Fibroblast of villous mesenchyme (primary cell): ENCODE results near the gene ROBO2. TPM values are rescaled to one million over a fixed set of nuclear protein-coding genes. Genes with fewer than 3 reads are reported as not detected.

Source experiments
- DNase-seq: peaks from one replicate; pipeline ENCODE4 v3.0.0-alpha.2; 2010; ENCODE audit warnings: low read depth
- H3K4me3 ChIP-seq: 2 replicates; pipeline ENCODE4 v1.5.1; 2011; ENCODE audit warnings: low read depth, mild to moderate bottlenecking, low read length
- total RNA-seq: library from RNA; depleted of rRNA; stranded (reverse); fragments of >200 nt; gene quantifications from 2 replicates; pipeline ENCODE4 v1.2.3, GENCODE V29; 2012
- TF ChIP-seq, protein P1 (sequence below): IDR thresholded peaks from 2 replicates; pipeline ENCODE4 v1.5.1; 2012; ENCODE audit warnings: low read depth, mild to moderate bottlenecking, low read length; ENCODE audit not compliant: insufficient read depth

ROBO2 gene
- total RNA-seq, 1 donor, result 3.0 TPM

DNA sequence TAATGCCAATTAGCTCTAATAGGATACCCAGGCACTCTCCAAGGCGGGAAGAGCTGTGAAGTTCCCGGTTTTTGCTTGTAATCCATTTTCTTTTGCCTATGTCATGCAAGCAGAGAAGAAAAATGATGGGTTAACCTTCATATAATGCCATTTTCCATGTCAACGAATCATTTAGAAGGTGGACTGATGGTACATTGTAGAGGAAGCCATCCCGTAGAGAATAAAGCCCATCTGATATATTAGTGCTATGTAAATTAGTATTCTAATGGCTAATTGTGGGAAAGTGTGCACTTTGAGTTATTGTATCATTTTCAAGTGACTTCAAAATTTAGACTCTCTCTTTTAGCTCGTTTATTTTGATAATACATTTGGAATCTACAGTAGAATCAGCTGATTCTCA, 509.1 kb downstream of the ROBO2 start:
- no peak overlapping the region for H3K4me3 ChIP-seq
- TF ChIP-seq, protein P1, sequence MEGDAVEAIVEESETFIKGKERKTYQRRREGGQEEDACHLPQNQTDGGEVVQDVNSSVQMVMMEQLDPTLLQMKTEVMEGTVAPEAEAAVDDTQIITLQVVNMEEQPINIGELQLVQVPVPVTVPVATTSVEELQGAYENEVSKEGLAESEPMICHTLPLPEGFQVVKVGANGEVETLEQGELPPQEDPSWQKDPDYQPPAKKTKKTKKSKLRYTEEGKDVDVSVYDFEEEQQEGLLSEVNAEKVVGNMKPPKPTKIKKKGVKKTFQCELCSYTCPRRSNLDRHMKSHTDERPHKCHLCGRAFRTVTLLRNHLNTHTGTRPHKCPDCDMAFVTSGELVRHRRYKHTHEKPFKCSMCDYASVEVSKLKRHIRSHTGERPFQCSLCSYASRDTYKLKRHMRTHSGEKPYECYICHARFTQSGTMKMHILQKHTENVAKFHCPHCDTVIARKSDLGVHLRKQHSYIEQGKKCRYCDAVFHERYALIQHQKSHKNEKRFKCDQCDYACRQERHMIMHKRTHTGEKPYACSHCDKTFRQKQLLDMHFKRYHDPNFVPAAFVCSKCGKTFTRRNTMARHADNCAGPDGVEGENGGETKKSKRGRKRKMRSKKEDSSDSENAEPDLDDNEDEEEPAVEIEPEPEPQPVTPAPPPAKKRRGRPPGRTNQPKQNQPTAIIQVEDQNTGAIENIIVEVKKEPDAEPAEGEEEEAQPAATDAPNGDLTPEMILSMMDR, result no peak
- no peak for DNase-seq

DNA sequence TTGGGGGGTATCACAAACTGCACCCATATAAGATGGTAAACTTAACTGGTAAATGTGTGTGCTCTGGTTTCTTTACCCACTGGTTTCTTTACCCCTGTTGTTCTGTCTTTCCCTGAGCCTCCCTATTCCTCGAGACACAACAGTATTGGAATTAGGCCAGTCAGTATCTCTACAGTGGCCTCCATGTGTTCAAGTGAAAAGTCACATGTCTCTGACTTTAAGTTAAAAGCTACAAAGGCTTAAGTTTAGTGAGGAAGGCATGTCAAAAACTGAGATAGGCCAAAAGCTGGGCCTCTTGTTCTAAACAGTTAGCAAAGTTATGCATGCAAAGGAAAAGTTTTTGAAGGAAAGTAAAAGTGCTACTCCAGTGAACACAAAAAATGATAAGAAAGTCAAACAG, 513.3 kb downstream of the ROBO2 start:
- TF ChIP-seq, protein P1, result no peak
- no peak for DNase-seq

DNA sequence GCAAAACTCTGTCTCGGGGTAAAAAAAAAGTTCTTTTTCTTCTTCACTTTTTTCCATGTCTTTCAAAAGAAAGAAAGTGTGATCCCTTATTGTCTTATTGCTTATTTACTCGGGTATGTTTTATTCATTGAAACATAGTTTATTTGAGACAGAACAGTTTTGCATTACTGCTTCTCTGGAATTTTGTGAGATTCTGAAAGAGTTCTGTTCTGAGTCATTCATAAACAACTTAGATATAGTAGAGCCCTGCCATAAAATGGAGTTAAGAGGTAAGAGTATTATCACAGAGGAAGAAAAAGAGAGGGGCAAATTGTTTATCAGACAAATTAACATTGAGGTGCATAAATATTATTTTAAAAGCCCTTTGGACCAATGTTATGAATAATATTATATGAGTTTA, 522.2 kb downstream of the ROBO2 start:
- DNase-seq, result no peak
- no peak overlapping the region for H3K4me3 ChIP-seq
- TF ChIP-seq, protein P1, result no peak

More for the DNA sequence above, 513.3 kb downstream of the ROBO2 start:
- H3K4me3 ChIP-seq, result no peak overlapping the region

DNA sequence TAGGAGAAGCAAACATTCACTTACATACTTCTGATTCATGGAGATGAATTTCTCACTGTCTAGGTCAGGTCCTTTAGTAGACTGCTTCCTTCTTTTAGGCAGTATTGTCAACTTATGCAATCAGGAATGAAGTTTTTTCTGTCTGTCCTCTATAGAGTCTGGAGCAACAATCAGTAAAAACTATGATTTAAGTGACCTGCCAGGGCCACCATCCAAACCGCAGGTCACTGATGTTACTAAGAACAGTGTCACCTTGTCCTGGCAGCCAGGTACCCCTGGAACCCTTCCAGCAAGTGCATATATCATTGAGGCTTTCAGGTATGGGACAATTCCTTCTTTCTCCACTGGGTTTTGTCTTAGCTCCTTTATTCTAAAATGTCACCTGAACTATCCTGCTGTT, 523.1 kb downstream of the ROBO2 start:
- TF ChIP-seq, protein P1, result no peak
- no peak overlapping the region for H3K4me3 ChIP-seq
- no peak for DNase-seq

DNA sequence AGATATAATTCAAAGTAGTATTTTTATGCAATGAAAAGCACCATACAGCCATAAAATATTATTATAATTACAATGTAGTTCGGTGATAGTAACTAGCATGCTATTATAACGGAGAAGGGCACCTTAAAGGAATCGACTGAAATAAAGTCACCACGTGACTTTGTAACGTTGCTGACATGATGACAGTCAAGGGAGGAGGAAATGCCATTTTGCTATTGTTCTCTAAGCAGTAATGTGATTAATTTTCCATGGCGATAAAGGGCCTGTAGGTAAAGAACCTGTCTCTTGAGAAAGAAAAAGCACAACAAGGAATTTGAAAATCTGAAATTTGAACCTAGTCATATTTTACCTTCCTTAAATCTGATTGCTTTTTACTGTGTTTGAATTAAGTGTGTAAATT, 526.2 kb downstream of the ROBO2 start:
- H3K4me3 ChIP-seq, result no peak overlapping the region
- TF ChIP-seq, protein P1, result no peak
- no peak for DNase-seq

DNA sequence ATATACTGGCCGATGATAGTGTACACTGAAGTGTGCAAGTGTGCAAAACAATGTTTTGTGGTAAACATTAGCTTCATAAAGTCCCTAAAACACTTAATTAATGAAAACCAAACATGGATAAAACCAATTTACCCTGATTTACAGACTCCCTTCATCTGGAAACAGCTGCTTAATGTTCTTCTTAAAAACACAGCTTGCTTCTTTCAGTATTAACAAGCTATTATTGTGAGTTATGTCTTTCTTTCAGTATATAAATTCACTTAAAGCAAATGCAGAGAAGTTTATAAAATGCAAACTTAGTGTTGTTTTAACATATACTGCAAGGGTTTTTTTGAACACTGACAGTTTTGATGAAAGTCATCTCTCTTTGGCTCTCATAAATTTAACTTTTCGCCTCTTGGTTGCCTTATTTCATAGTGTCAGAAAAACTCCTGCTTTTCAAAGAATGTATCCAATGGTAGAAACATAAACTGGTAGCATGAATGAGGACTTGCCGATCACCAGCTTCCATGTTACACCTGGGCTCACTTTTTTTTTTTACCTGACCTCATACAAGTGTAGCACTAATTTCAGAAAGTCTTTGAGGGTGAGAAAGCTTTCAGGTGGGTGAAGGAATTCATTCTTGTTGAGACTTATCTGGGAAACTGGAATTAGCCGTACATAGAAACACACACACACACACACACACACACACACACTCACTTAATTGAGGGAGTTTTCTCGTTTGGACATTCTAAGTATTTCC, 532.2 kb downstream of the ROBO2 start:
- no peak for DNase-seq
- H3K4me3 ChIP-seq, result no peak overlapping the region
- TF ChIP-seq, protein P1, result no peak

DNA sequence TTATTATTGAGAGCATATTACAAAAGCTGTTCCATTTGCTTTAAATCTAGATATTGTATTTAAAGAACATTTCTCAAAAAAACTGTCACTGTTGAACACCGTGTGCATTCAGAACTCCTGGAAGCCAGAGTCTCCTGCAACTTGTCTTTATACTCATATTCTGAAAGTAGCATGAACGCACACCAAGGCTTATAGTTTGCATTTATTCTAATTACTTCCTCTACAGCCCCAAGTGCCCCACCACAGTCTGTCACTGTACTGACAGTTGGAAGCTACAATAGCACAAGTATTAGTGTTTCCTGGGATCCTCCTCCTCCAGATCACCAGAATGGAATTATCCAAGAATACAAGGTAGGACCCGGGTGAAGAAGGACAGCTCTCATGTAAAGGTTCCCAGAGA, 537.4 kb downstream of the ROBO2 start:
- no peak overlapping the region for H3K4me3 ChIP-seq
- TF ChIP-seq, protein P1, result no peak
- no peak for DNase-seq
